Measurements from ENCODE around the gene STRIP1.
"Not testable (repeated sequence)": the region's sequence is repeated elsewhere in the genome, so short reads cannot be mapped to it uniquely, and the experiment has no call there.

Gene STRIP1

GRCh38 chr1:110008971-110009565 is 25.4 kb upstream of the STRIP1 start:
- no peak for DNase-seq

- no peak for DNase-seq
Observed at GRCh38 chr1:110011527-110012041, 22.8 kb upstream of the STRIP1 start.

GRCh38 chr1:110012100-110012780 is 22.2 kb upstream of the STRIP1 start:
- no peak for DNase-seq

DNA sequence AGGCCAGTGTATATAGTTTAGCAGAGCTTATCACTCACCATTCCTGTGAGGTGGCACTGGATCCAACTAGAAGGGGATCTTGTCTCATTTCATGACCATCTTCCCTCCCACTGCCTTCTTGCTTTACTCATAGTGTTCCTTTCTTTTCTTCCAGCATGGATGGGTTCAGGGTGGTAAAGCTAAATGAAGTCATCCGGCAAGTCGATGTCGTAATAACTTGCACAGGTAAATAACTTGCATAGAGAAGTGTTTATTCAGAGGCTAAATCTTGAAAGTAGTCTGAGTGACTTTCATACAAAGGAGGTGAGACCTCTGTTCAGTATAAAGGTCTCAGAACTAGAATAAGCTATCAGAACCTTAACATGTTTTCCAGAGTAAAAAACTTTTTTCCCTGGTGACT is 16.6 kb upstream of the STRIP1 start:
- DNase-seq: no peak

DNA sequence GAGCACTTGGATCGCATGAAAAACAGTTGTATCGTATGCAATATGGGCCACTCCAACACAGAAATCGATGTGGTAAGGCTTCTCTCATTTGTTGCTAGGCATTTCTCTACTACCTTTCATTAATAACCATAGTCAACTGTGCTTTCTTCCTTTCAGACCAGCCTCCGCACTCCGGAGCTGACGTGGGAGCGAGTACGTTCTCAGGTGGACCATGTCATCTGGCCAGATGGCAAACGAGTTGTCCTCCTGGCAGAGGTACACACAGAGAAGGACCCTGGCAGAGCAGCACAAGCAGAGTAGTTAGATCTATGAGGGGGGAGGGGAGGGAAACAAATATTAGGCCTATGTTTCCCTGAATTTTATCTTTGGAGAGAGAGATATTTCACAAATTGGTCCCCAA is 16.0 kb upstream of the STRIP1 start:
- no peak for DNase-seq

DNA sequence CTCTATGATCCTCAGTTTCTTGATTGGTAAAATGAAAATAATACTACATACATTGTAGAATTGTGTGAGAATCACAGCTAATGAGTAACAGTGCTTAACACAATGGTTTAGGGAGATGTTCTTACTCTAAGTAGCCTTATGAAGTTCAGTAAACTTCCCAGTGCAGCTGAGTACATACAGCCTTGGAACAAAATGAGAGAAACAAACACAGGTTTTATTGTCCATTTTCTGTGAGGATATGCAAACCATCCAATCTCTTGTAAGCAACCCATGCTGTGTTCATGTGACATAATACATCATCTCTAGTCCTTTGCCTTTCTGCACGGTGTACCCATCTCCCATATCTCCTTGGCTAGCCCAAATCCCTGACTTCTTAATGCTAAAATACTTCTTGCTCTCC is 14.7 kb upstream of the STRIP1 start:
- DNase-seq: no peak

DNA sequence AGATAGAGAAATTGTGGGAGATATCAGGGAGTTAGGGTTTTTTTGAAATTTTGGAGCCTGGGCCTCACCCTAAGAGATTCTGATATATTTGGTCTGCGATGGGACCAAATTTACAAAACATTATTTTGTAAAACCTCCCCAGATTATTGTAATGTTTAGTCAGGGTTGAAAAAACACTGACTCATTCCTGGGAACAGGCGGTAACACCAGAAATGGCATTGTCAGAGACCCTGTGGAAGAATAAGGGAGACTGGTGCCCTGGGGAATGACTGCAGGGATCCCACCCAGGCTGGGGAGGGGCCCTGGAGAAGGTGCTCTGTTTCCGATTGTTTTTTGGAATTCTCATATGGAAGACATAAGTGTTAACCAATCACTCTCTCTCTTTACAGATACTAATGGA is 13.1 kb upstream of the STRIP1 start:
- no peak for DNase-seq

- no peak for DNase-seq
Observed at GRCh38 chr1:110024613-110025012, 9.8 kb upstream of the STRIP1 start.

- not testable (repeated sequence) for DNase-seq
Observed at GRCh38 chr1:110030687-110031086, 3.7 kb upstream of the STRIP1 start.

DNA sequence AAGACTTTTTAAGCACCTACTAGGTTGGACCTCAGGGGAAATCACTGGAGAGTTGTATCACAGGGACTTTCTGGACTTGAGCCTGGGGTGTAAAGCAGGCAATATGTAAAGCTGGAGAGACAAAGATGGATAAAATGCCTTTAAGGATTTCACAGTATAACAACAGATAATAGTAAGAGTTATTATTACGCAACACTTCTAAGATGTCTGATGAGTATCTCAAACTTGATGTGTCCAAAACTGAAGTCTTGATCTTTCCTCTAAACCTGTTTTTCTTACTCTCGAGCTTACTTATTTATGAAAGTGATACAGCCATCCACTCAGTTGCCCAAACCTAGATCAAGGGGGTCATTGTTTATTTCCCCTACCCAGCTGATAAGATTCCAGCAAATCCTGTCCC is 2.1 kb upstream of the STRIP1 start:
- no peak for DNase-seq

DNA sequence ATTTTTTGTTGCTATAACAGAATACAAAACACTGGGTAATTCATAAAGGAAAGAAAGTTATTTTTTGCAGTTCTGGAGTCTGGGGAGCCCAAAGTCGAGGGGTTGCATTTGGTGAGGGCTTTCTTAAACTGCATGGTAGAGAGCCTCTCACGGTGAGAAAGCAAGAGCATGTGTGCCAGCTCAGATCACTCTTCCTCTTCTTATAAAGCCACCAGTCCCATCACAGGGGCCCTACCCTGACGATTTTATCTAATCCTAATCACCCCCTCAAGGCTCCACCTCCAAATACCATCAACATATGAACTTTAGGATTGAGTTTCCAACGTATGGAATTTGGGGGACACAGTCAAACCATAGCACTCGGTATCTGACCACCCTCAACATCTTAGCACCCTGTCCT is 1.0 kb upstream of the STRIP1 start:
- no peak for DNase-seq

DNA sequence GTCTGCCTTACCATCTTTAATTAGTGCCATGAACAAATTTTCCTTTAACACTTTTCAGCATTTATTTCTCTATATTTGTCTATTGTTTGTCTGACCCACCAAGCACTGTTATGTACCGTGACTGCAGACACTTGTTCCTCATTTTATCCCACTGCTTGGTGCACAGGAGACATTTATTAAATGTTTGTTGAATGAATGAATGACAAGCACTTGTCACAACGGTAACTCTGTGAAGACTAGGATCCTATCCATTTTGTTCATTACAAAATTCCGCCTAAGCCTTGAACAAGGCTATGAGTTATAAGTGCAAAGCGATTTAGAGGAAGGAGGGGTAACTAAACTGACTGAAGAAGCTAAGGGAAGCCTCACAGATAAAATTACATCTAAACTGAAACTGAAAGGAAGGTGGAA is 379 bp upstream of the STRIP1 start:
- DNase-seq: no peak

DNA sequence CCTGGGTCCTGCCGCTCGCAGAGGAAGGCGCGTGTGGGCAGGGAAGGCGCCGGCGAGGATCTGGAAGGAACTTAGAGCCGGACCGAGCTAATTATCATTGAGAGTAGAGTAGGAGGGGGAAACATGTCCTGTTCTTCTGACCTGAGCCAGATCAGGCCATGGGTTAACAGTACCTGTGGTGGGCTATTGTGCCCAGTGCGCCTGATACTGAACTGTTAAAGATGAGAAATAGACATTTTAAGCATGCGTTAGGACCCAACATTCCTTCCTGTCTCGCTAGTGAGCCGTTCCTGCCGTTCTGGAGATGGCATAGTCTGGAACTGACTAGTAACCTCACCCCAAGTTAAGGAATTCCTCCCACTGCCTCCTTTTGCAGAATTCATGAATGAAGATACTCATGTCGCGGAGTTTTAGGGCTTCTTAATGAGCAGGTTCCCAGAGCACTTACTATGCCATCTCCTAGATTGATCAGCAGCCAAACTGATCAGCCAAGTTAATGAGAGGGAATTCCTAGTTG is 870 bp downstream of the STRIP1 start:
- no peak for DNase-seq

DNA sequence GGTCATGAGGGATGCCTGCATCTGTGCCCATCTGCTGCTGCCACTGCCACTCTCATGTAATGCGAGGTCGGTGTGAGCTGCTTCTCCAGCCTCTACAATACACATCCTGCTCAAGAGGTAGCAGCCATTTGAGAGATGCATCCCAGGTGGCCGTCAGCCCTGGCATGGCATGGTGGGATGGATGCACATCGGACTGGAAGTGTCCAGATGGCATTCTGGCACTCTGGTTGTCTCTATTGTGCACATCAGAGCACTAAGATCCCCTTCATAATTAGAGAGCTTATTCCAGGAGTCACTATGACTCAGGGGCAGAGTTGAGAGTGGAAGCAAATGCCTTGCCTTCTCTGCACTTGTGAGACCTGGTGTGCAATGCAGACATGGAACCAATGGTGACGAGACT is 3.8 kb downstream of the STRIP1 start:
- DNase-seq: no peak

- no peak for DNase-seq
Observed at GRCh38 chr1:110039641-110040040, 5.2 kb downstream of the STRIP1 start.

- DNase-seq: peak in 1 of 2 experiments; percentile 28
Observed at GRCh38 chr1:110040548-110040947, 6.1 kb downstream of the STRIP1 start.

GRCh38 chr1:110043016-110043415 is 8.6 kb downstream of the STRIP1 start:
- DNase-seq: no peak

- DNase-seq: no peak
Observed at GRCh38 chr1:110047463-110047862, 13.0 kb downstream of the STRIP1 start.

- no peak for DNase-seq
Observed at GRCh38 chr1:110048240-110048639, 13.8 kb downstream of the STRIP1 start.

DNA sequence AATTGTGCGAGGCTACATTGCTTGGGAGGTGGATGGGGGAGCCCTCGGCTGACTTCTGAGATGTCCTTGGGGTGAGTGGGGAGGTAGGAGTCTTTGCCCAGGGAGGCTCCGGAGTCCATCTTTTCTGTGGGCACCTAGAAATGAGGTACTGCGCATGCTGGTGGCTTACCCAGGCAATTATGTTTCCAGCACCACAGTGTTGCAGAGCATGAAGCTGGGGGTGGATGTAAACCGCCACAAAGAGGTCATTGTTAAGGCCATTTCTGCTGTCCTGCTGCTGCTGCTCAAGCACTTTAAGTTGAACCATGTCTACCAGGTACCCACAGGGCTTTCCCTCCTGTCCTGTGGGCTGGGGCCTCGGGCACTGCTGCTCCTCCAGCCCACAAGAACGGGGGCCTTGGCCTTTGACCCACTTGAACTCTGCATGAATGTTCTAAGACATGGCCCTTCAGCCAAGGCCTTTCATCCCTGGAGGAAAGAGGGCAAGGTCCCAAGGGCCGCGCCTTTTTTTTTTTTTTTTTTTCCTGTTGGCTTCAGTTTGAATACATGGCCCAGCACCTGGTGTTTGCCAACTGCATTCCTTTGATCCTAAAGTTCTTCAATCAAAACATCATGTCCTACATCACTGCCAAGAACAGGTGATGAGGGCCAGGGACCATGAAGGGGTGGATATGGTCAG is 14.6 kb downstream of the STRIP1 start:
- DNase-seq: no peak

DNA sequence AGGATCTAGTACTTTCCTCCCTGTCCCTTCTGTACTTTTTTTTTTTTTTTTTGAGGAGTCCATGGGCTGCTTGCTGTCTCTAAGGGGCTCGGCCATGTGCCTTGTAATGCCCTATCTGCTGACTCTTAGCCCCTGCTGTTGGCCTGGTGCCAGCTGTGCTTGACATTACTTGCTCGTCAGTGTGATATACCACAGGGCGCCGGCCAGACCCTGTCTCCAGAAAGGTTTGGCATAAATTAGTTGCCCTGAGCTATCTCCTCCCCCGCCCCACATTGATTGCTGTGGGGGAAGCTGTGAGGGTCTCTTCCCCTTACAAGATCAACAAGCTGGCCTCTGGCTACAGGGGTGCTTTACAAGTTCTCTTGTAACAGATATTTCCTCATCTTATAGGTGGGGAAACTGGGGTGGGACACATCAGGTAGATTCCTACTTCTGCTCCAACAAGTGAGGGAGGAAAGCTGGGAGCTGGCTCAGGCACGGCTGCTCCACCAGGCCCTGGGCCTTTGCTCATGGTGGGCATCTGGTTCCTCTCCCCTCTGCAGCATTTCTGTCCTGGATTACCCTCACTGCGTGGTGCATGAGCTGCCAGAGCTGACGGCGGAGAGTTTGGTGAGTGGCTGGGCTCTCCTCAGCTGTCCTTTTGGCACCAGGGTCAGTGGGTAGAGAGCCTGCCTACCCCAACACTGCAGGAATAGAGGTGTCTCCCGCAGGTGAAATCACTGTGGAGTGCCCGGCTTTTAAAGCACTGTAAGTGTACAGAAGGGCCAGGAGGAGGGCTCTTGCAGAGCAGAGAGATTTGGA is 15.6 kb downstream of the STRIP1 start:
- DNase-seq: no peak

GRCh38 chr1:110050602-110051261 is 16.3 kb downstream of the STRIP1 start:
- DNase-seq: no peak

DNA sequence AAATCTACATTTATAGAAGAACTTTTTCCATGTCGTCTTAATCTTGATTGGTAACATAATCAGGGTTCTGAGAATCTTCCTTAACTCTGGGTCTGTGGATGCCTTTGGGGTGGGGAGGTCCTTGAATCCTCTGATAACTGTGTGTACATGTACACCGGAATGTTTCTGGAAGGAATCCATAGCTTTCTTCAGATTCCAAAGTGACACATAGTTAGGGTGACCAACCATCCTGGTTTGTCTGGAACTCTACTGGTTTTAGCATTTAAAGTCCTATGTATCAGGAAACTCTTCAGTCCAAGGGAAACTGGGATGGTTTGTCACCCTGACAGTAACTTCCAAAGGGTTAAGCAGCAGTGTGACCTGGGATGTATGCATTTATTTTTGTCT is 16.8 kb downstream of the STRIP1 start:
- DNase-seq: no peak

Measured in activated CD4-positive, alpha-beta T cell treated with anti-CD3 and anti-CD28 coated beads, Interleukin-2, amount 50 U/mL, for 48 hours (primary cell).